Nephron (organoid): ENCODE results near the gene C2CD2.

Experiments used
- H3K27ac Mint-ChIP-seq, 3 experiments: 2 replicates each; pipeline ENCODE4 v1.8.0; 2020; ENCODE audit warnings: mixed read lengths in 3 of 3, mild to moderate bottlenecking in 2 of 3, moderate library complexity in 1 of 3
- H3K27me3 Mint-ChIP-seq: 2 replicates; pipeline ENCODE4 v1.8.0; 2021; ENCODE audit warnings: low read depth, mild to moderate bottlenecking, moderate library complexity, mixed read lengths
- H3K36me3 Mint-ChIP-seq: 2 replicates; pipeline ENCODE4 v1.8.0; 2020; ENCODE audit warnings: low read depth, mixed read lengths
- H3K4me1 Mint-ChIP-seq: 2 replicates; pipeline ENCODE4 v1.8.0; 2020; ENCODE audit warnings: mixed read lengths
- H3K4me3 Mint-ChIP-seq, 3 experiments: 2 replicates each; pipeline ENCODE4 v1.8.0; 2020; ENCODE audit warnings: mild to moderate bottlenecking in 3 of 3, mixed read lengths in 3 of 3, moderate library complexity in 2 of 3
- H3K9me3 Mint-ChIP-seq: 2 replicates; pipeline ENCODE4 v1.8.0; 2020; ENCODE audit warnings: mixed read lengths
- TF ChIP-seq, protein P1 (sequence below), 3 experiments: fragments of 200-600 bp; sonication (generic); IDR thresholded peaks; one replicate each; pipeline ENCODE4 v1.5.0; 2021; ENCODE audit warnings: antibody characterized with exemption in 3 of 3; ENCODE audit not compliant: unreplicated experiment in 3 of 3

The C2CD2 gene

DNA sequence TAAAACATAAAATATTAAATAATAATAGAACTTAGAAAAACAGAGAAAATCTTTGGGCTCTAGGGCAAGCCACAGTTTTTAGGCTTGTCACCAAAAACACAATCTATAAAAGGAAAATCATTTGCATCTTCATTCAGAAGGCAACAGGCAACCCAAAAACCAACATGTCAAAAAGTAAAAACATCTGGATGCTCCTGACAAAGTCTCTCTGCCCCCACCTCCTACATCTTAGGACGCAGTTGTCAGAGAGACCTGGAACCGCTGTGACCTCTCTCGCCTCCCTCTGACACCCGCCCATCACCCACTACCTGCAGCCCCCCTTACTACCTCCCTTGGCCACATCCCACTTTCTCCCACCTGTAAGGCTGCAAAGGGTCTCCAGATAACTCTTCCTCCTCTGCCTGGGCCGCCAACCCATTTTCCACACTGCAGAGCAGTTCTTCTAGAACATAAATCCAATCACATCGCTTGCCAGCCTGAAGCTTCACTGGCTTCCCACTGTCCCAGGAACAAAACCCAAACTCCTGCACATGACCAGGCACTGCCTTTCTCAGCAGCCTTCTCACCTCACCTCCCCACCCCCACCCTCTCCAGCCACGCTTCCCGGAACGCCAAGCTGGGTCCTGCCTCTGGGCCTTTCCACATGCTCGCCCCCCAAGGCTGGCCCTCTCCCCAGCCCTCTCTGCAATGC is 89.4 kb downstream of the C2CD2 start:
- Mint-ChIP-seq H3K9me3 (no peaks in the 10 kb centered on the region), H3K4me3 (no peak overlapping the region), H3K36me3 (no peaks in the 10 kb centered on the region), H3K27ac (no peak overlapping the region), H3K4me1 (peaks cover 5% of the 10 kb centered on the region), H3K27me3 (no peaks in the 10 kb centered on the region)
- TF ChIP-seq, protein P1, sequence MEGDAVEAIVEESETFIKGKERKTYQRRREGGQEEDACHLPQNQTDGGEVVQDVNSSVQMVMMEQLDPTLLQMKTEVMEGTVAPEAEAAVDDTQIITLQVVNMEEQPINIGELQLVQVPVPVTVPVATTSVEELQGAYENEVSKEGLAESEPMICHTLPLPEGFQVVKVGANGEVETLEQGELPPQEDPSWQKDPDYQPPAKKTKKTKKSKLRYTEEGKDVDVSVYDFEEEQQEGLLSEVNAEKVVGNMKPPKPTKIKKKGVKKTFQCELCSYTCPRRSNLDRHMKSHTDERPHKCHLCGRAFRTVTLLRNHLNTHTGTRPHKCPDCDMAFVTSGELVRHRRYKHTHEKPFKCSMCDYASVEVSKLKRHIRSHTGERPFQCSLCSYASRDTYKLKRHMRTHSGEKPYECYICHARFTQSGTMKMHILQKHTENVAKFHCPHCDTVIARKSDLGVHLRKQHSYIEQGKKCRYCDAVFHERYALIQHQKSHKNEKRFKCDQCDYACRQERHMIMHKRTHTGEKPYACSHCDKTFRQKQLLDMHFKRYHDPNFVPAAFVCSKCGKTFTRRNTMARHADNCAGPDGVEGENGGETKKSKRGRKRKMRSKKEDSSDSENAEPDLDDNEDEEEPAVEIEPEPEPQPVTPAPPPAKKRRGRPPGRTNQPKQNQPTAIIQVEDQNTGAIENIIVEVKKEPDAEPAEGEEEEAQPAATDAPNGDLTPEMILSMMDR (IDR thresholded peaks at IDR 0.05; ENCODE audit: unreplicated experiment in 3 of 3): no peak

- TF ChIP-seq, protein P1 (IDR thresholded peaks at IDR 0.05; ENCODE audit: unreplicated experiment in 3 of 3): no peak
- no peaks in the 10 kb centered on the region for H3K9me3 Mint-ChIP-seq
- H3K36me3 Mint-ChIP-seq: no peaks in the 10 kb centered on the region
- H3K27me3 Mint-ChIP-seq: no peaks in the 10 kb centered on the region
- no peak overlapping the region for H3K27ac Mint-ChIP-seq
- no peak overlapping the region for H3K4me3 Mint-ChIP-seq
- H3K4me1 Mint-ChIP-seq: peaks cover 5% of the 10 kb centered on the region
These were observed 90.4 kb downstream of the C2CD2 start for GRCh38 chr21:41863439-41863740.

DNA sequence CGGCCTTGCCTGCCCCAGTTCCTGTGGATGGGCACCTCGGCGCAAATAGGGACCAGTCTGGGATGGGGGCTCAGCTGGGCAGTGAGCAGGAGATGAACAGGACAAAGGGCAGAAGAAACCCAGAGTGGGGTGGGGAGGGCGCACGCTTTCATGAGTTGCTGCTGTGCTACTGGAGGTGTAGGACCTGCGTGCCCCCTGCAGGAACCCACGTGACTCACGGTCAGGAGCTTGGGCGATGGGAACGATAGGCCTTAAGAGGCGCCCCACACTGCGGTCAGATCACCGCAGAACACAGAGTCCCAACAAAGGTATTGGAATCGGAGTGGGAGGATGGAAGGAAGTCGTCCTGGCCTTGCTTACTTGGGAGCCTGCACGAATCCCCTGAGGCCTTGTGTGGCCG is 91.8 kb downstream of the C2CD2 start:
- Mint-ChIP-seq H3K4me1 (peaks cover 5% of the 10 kb centered on the region), H3K4me3 (no peak overlapping the region), H3K36me3 (peaks cover 6% of the 10 kb centered on the region), H3K27me3 (no peaks in the 10 kb centered on the region), H3K9me3 (no peaks in the 10 kb centered on the region), H3K27ac (no peak overlapping the region)
- TF ChIP-seq, protein P1 (IDR thresholded peaks at IDR 0.05; ENCODE audit: unreplicated experiment in 3 of 3): no peak

- peaks cover 5% of the 10 kb centered on the region for H3K4me1 Mint-ChIP-seq
- peaks cover 11% of the 10 kb centered on the region for H3K36me3 Mint-ChIP-seq
- H3K4me3 Mint-ChIP-seq: no peak overlapping the region
- no peaks in the 10 kb centered on the region for H3K9me3 Mint-ChIP-seq
- no peaks in the 10 kb centered on the region for H3K27me3 Mint-ChIP-seq
- no peak overlapping the region for H3K27ac Mint-ChIP-seq
- TF ChIP-seq, protein P1 (IDR thresholded peaks at IDR 0.05; ENCODE audit: unreplicated experiment in 3 of 3): no peak
These were observed 92.6 kb downstream of the C2CD2 start for GRCh38 chr21:41861255-41861654.

DNA sequence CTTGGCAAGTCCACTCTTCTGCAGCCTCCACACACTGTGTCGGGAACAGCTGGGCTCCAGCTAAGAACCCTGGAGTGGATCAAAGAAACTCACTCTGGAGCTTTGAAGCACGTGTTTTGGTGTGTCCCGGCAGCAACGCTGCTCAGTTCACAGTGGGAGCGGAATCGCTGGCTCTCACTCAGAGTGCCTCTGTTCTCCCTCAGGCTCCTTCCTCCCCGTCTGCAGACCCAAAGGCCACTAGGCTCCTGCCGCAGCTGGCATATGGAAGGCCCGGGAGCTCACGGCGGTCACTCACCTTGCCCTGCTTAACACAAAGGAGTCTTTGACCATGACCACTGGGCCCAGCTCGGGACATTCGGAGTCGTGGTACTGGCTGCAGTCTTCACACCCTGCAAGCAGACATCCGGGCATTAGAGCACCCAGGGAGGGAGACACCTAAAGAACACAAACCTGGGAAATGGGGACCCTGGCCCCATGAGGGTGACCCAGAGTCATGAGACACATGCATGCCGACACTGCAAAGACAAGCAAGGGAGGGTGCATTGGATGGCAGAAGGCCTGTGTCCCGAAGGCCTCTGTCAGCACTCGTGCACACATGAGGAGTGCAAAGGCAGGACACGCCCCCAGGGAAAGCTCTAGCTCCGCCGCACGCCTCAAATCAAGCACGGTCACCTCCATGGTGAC is 94.4 kb downstream of the C2CD2 start:
- TF ChIP-seq, protein P1 (IDR thresholded peaks at IDR 0.05; ENCODE audit: unreplicated experiment in 3 of 3): no peak
- Mint-ChIP-seq H3K4me3 (no peak overlapping the region), H3K27me3 (no peaks in the 10 kb centered on the region), H3K36me3 (peaks cover 17% of the 10 kb centered on the region), H3K4me1 (peaks cover 5% of the 10 kb centered on the region), H3K27ac (no peak overlapping the region), H3K9me3 (no peaks in the 10 kb centered on the region)
